ENCODE results near the gene WFIKKN1. TPM values are rescaled to one million over a fixed set of nuclear protein-coding genes. Genes with fewer than 3 reads are reported as not detected.

The WFIKKN1 gene
- total and polyA plus RNA-seq, 2 experiments from 2014 or later = 0.43 to 0.88 TPM

GRCh38 chr16:610513-611381, 20.0 kb upstream of the WFIKKN1 start:
- Histone ChIP-seq H3K4me2 (no peak overlapping the region), H3K27ac (no peak overlapping the region)
- 79% methylated on average over 23 of the region's 28 CpGs for WGBS (ENCODE audit: low lambda C conversion rate, missing lambda C conversion rate)

DNA sequence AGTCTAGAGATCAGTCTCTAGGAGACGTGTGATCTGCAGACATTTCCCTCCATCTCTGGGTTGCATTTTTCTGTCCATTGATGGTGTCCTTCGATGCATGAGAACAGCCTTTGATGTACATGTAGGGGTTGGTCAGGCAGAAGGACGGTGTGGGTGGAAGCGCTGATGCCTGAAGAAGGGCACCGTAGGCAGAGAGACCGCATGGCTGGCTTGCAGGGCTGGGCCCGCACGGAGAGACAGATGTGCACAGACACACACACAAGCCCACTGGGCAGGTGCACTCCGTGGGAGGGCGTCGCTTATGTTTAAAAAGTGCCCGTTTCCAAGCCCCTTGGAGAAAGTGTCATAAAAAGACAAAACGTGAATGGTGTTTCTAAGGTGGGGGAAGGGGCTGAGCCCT, 15.7 kb upstream of the WFIKKN1 start:
- no peaks in the 10 kb centered on the region for H3K27me3 ChIP-seq
- H3K27ac ChIP-seq = no peak overlapping the region
- no peaks in the 10 kb centered on the region for H3K9me2 ChIP-seq (replicated peaks; ENCODE audit: insufficient read depth)
- no peak for TF ChIP-seq CTCF (IDR thresholded peaks at IDR 0.05; ENCODE audit: poor library complexity)
- no peak for TF ChIP-seq EZH2 (IDR thresholded peaks at IDR 0.05; ENCODE audit: borderline replicate concordance)
- no peak for TF ChIP-seq EZH2phosphoT487 (IDR thresholded peaks at IDR 0.05; ENCODE audit: low read depth, severe bottlenecking, unreplicated experiment)
- no peak overlapping the region for H2AFZ ChIP-seq
- peaks cover 10% of the 10 kb centered on the region for H4K20me1 ChIP-seq (ENCODE audit: insufficient read depth, poor library complexity, severe bottlenecking)
- peaks cover 27% of the 10 kb centered on the region for H3K79me2 ChIP-seq
- WGBS (ENCODE audit: low lambda C conversion rate, missing lambda C conversion rate) = 97% methylated on average over 13 of the region's 13 CpGs
- no peak overlapping the region for H3K4me3 ChIP-seq
- no peaks in the 10 kb centered on the region for H3K4me1 ChIP-seq (ENCODE audit: insufficient read depth)
- DNase-seq (ENCODE audit: low spot score) = no peak
- H3K9me3 ChIP-seq (ENCODE audit: low read depth) = no peaks in the 10 kb centered on the region
- H3K4me2 ChIP-seq = no peak overlapping the region
- H3K36me3 ChIP-seq (replicated peaks; ENCODE audit: insufficient read depth, low read depth) = no peaks in the 10 kb centered on the region

More at GRCh38 chr16:610513-611381, 20.0 kb upstream of the WFIKKN1 start:
- DNase-seq (ENCODE audit: low spot score) = peak; percentile 64
- Histone ChIP-seq H3K9me2 (replicated peaks; ENCODE audit: insufficient read depth) (no peaks in the 10 kb centered on the region), H3K36me3 (replicated peaks; ENCODE audit: insufficient read depth, low read depth) (no peaks in the 10 kb centered on the region), H3K79me2 (peaks cover 61% of the 10 kb centered on the region), H3K9me3 (ENCODE audit: low read depth) (no peaks in the 10 kb centered on the region), H2AFZ (no peak overlapping the region), H3K4me1 (ENCODE audit: insufficient read depth) (no peaks in the 10 kb centered on the region), H3K4me3 (no peak overlapping the region), H3K27me3 (no peaks in the 10 kb centered on the region), H4K20me1 (ENCODE audit: insufficient read depth, poor library complexity, severe bottlenecking) (peaks cover 11% of the 10 kb centered on the region)
- no peak for TF ChIP-seq EZH2phosphoT487 (IDR thresholded peaks at IDR 0.05; ENCODE audit: low read depth, severe bottlenecking, unreplicated experiment)
- peak; percentile 49 for TF ChIP-seq CTCF (IDR thresholded peaks at IDR 0.05; ENCODE audit: poor library complexity)

DNA sequence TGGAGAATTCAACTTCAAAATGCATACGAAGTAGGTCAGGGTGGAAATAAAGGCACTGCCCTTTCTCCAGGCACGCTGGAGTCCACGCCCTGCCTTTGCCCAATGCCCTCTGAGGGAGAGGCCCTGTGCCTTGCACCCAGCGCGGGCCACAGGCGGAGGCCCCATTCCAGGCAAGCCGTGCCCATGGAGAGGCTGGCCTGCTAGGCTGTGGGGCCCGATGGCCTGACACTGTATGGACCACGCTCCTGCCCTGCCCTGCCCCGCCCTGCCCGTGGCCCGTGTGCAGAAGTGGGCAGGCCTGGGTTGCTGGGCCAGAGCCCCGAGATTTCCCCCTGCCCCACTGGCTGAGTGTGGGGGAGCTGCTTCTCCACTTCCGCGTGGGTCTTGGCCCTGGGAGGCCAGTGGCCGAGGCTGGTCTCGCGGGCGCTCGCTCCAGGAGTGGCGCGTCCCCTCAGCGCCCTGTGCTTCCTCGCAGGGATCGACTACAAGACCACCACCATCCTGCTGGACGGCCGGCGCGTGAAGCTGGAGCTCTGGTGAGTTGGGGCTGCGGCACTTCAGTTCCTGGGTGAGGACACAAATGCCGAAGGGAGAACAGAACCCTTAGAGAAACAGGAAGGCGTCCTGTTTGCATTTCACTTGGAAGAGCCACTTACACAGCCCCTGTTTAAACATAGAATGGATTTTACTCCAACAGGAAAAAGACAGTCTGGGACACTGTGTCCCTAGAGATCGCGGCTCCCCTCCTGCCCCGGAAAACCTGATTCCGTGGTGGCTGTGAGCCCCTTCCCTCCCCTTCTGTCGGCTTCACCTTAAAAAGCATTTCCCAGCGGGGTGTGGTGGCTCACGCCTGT, 13.8 kb upstream of the WFIKKN1 start:
- Histone ChIP-seq H3K27ac (no peak overlapping the region), H3K9me2 (replicated peaks; ENCODE audit: insufficient read depth) (no peaks in the 10 kb centered on the region), H3K36me3 (replicated peaks; ENCODE audit: insufficient read depth, low read depth) (no peaks in the 10 kb centered on the region)

More for the DNA sequence above, 13.8 kb upstream of the WFIKKN1 start:
- no peak for DNase-seq (ENCODE audit: low spot score)
- Histone ChIP-seq H4K20me1 (ENCODE audit: insufficient read depth, poor library complexity, severe bottlenecking) (peaks cover 8% of the 10 kb centered on the region), H3K9me3 (ENCODE audit: low read depth) (no peaks in the 10 kb centered on the region), H3K4me3 (no peak overlapping the region), H3K79me2 (peaks cover 19% of the 10 kb centered on the region), H2AFZ (no peak overlapping the region), H3K4me2 (no peak overlapping the region), H3K4me1 (ENCODE audit: insufficient read depth) (no peaks in the 10 kb centered on the region), H3K27me3 (no peaks in the 10 kb centered on the region)
- 98% methylated on average over 37 of the region's 39 CpGs for WGBS (ENCODE audit: low lambda C conversion rate, missing lambda C conversion rate)
- TF ChIP-seq CTCF (IDR thresholded peaks at IDR 0.05; ENCODE audit: poor library complexity) (no peak), EZH2phosphoT487 (IDR thresholded peaks at IDR 0.05; ENCODE audit: low read depth, severe bottlenecking, unreplicated experiment) (no peak), EZH2 (IDR thresholded peaks at IDR 0.05; ENCODE audit: borderline replicate concordance) (no peak)
